ENCODE data around the gene SLC35E2B. TPM values are rescaled to one million over a fixed set of nuclear protein-coding genes. Genes with fewer than 3 reads are reported as not detected.

SLC35E2B gene
- total RNA-seq, 1 experiment from 2014 or later: 51.3 TPM

GRCh38 chr1:1616045-1616790, 76.4 kb downstream of the SLC35E2B start:
- Mint-ChIP-seq H3K27ac (no peak overlapping the region), H3K4me1 (peaks cover 18% of the 10 kb centered on the region), H3K9me3 (no peaks in the 10 kb centered on the region), H3K36me3 (0 out of 2 replicates have a peak, but pooled peaks cover 5% of the 10 kb centered on the region), H3K4me3 (peak overlapping the region; percentile 74), H3K27me3 (ENCODE audit: low read depth) (no peaks in the 10 kb centered on the region)
- DNase-seq (ENCODE audit: low spot score) (peak; percentile 15), ATAC-seq (peak; percentile 6)
- ChIA-PET CTCF (interaction anchor here (1.4 kb wide), 1 partner anchor 13 kb away, joined by 7 read pairs; no protein-coding TSS in a partner anchor), POLR2A (interaction anchor here (0.6 to 1.5 kb wide), 3 partner anchors 13 to 269 kb away, joined by 3 to 7 read pairs (median 7); no protein-coding TSS in a partner anchor)
- TF ChIP-seq ARID4B (CRISPR knock-in tag; IDR thresholded peaks at IDR 0.05; ENCODE audit: borderline replicate concordance) (peak; percentile 10; the same call in 1 of the 2 replicates), HMGA2 (CRISPR knock-in tag; IDR thresholded peaks at IDR 0.05) (no peak)

- ChIA-PET POLR2A (interaction anchor here (0.6 to 1.5 kb wide), 3 partner anchors 14 to 268 kb away, joined by 3 to 7 read pairs (median 7); no protein-coding TSS in a partner anchor), CTCF (interaction anchor here (0.6 to 2.4 kb wide), 7 partner anchors 11 to 111 kb away, joined by 3 to 7 read pairs (median 4); no protein-coding TSS in a partner anchor)
- ATAC-seq (peak; percentile 86), DNase-seq (ENCODE audit: low spot score) (peak; percentile 97)
- Mint-ChIP-seq H3K4me1 (peaks cover 18% of the 10 kb centered on the region), H3K9me3 (no peaks in the 10 kb centered on the region), H3K27me3 (ENCODE audit: low read depth) (no peaks in the 10 kb centered on the region), H3K36me3 (0 out of 2 replicates have a peak, but pooled peaks cover 5% of the 10 kb centered on the region), H3K27ac (peak within 1 kb of the TSS; percentile 73), H3K4me3 (peak within 1 kb of the TSS; percentile 91)
- no peak for TF ChIP-seq IRF1 (CRISPR knock-in tag; IDR thresholded peaks at IDR 0.05)
- TF ChIP-seq NR2C2 (CRISPR knock-in tag; IDR thresholded peaks at IDR 0.05): 0 out of 2 replicates have a peak, but pooled peaks have one; percentile 30
- TF ChIP-seq E2F1 (CRISPR knock-in tag; IDR thresholded peaks at IDR 0.05): no peak
- TF ChIP-seq GRHL2 (CRISPR knock-in tag; IDR thresholded peaks at IDR 0.05; ENCODE audit: insufficient replicate concordance, severe bottlenecking): no peak
- TF ChIP-seq NR1H2 (CRISPR knock-in tag; IDR thresholded peaks at IDR 0.05): no peak
- TF ChIP-seq EMX1 (CRISPR knock-in tag; IDR thresholded peaks at IDR 0.05): no peak
- no peak for TF ChIP-seq NFATC4 (CRISPR knock-in tag; IDR thresholded peaks at IDR 0.05)
- TF ChIP-seq TCF7 (CRISPR knock-in tag; IDR thresholded peaks at IDR 0.05; ENCODE audit: low read depth): 0 out of 2 replicates have a peak, but pooled peaks have one; percentile 14
- no peak for TF ChIP-seq ZNF532 (CRISPR knock-in tag; IDR thresholded peaks at IDR 0.05; ENCODE audit: borderline replicate concordance)
- TF ChIP-seq ZNF425 (CRISPR knock-in tag; conservative IDR thresholded peaks at IDR 0.05): no peak
- TF ChIP-seq ZNF138 (CRISPR knock-in tag; conservative IDR thresholded peaks at IDR 0.05): no peak
- TF ChIP-seq TP53 (CRISPR knock-in tag; IDR thresholded peaks at IDR 0.05): no peak
- TF ChIP-seq E2F5 (CRISPR knock-in tag; IDR thresholded peaks at IDR 0.05): peak; percentile 79
Measured at GRCh38 chr1:1615256-1616044, 77.1 kb downstream of the SLC35E2B start, which contains the start of gene MIB2. TSS of gene MIB2 (plus strand) at chr1:1615500. CDS start at chr1:1623453, 7,953 bp downstream.
